ENCODE data around the gene RAC3. TPM values are rescaled to one million over a fixed set of nuclear protein-coding genes. Genes with fewer than 3 reads are reported as not detected.

Gene RAC3
- total RNA-seq, 2 experiments from 2014 or later = 15.1 to 24.4 TPM

- Histone ChIP-seq H3K36me3 (ENCODE audit: insufficient read depth, low read length) (no peaks in the 10 kb centered on the region), H3K27ac (ENCODE audit: low read depth, low read length, poor library complexity, severe bottlenecking) (no peak overlapping the region), H2AFZ (ENCODE audit: low read length) (no peak overlapping the region), H3K79me2 (ENCODE audit: insufficient read depth, low read depth, low read length) (peaks cover 8% of the 10 kb centered on the region; the same call in 1 of the 2 replicates), H3K4me1 (ENCODE audit: insufficient read depth, low read length, poor library complexity, severe bottlenecking) (peaks cover 19% of the 10 kb centered on the region), H3K4me2 (ENCODE audit: low read length) (no peak overlapping the region), H3K9me2 (ENCODE audit: insufficient read depth, low read length) (no peaks in the 10 kb centered on the region), H3K9me3 (ENCODE audit: low read length) (no peaks in the 10 kb centered on the region), H3K4me3 (ENCODE audit: low read depth, low read length, poor library complexity, severe bottlenecking) (no peak overlapping the region), H4K20me1 (ENCODE audit: insufficient read depth, low read length) (no peaks in the 10 kb centered on the region)
- BruUV-seq (replicated peaks) = TSS peak; percentile 72
- intact Hi-C loops (cut with micrococcal nuclease; ENCODE audit: unreplicated experiment) = no loop called here
- no peak for TF ChIP-seq EZH2phosphoT487 (IDR thresholded peaks at IDR 0.05; ENCODE audit: borderline replicate concordance, low read depth, low read length)
- TF ChIP-seq CTCF (conservative IDR thresholded peaks at IDR 0.05; ENCODE audit: low read length) = no peak
- CTCF ChIA-PET (ENCODE audit: unreplicated experiment) = no interaction called here
- POLR2A ChIA-PET = interaction anchor here (1.5 kb wide), 1 partner anchor 11 kb away, joined by 4 read pairs; the partner anchor contains the start of gene DCXR
- DNase-seq (ENCODE audit: low spot score) = no peak
Measured at GRCh38 chr17:82047914-82048570, 16.6 kb downstream of the RAC3 start.

- H3K4me1 ChIP-seq (ENCODE audit: insufficient read depth, low read length, poor library complexity, severe bottlenecking) = peaks cover 21% of the 10 kb centered on the region
- TF ChIP-seq EZH2phosphoT487 (IDR thresholded peaks at IDR 0.05; ENCODE audit: borderline replicate concordance, low read depth, low read length) (no peak), CTCF (conservative IDR thresholded peaks at IDR 0.05; ENCODE audit: low read length) (no peak)
- CTCF ChIA-PET (ENCODE audit: unreplicated experiment) = no interaction called here
- intact Hi-C loops (cut with micrococcal nuclease; ENCODE audit: unreplicated experiment) = no loop called here
- H2AFZ ChIP-seq (ENCODE audit: low read length) = no peak overlapping the region
- H3K36me3 ChIP-seq (ENCODE audit: insufficient read depth, low read length) = 0 out of 2 replicates have a peak, but pooled peaks cover 4% of the 10 kb centered on the region
- no peak overlapping the region for H3K27ac ChIP-seq (ENCODE audit: low read depth, low read length, poor library complexity, severe bottlenecking)
- no TSS peak for BruUV-seq (replicated peaks)
- DNase-seq (ENCODE audit: low spot score) = no peak
- no peak overlapping the region for H3K4me3 ChIP-seq (ENCODE audit: low read depth, low read length, poor library complexity, severe bottlenecking)
- peaks cover 8% of the 10 kb centered on the region; the same call in 1 of the 2 replicates for H3K79me2 ChIP-seq (ENCODE audit: insufficient read depth, low read depth, low read length)
- H3K9me3 ChIP-seq (ENCODE audit: low read length) = no peaks in the 10 kb centered on the region
- POLR2A ChIA-PET = no interaction called here
- H3K9me2 ChIP-seq (ENCODE audit: insufficient read depth, low read length) = no peaks in the 10 kb centered on the region
- no peaks in the 10 kb centered on the region for H4K20me1 ChIP-seq (ENCODE audit: insufficient read depth, low read length)
- no peak overlapping the region for H3K4me2 ChIP-seq (ENCODE audit: low read length)
Measured at GRCh38 chr17:82048571-82048971, 17.1 kb downstream of the RAC3 start.

GRCh38 chr17:82049106-82049505, 17.6 kb downstream of the RAC3 start:
- Histone ChIP-seq H3K4me1 (ENCODE audit: insufficient read depth, low read length, poor library complexity, severe bottlenecking) (peaks cover 21% of the 10 kb centered on the region), H3K36me3 (ENCODE audit: insufficient read depth, low read length) (peaks cover 9% of the 10 kb centered on the region; the same call in 1 of the 2 replicates), H3K27ac (ENCODE audit: low read depth, low read length, poor library complexity, severe bottlenecking) (no peak overlapping the region), H3K9me3 (ENCODE audit: low read length) (no peaks in the 10 kb centered on the region), H2AFZ (ENCODE audit: low read length) (no peak overlapping the region), H3K79me2 (ENCODE audit: insufficient read depth, low read depth, low read length) (peaks cover 8% of the 10 kb centered on the region; the same call in 1 of the 2 replicates), H3K9me2 (ENCODE audit: insufficient read depth, low read length) (no peaks in the 10 kb centered on the region), H4K20me1 (ENCODE audit: insufficient read depth, low read length) (no peaks in the 10 kb centered on the region), H3K4me3 (ENCODE audit: low read depth, low read length, poor library complexity, severe bottlenecking) (no peak overlapping the region), H3K4me2 (ENCODE audit: low read length) (no peak overlapping the region)
- BruUV-seq (replicated peaks) = no TSS peak
- TF ChIP-seq CTCF (conservative IDR thresholded peaks at IDR 0.05; ENCODE audit: low read length) = no peak
- no peak for TF ChIP-seq EZH2phosphoT487 (IDR thresholded peaks at IDR 0.05; ENCODE audit: borderline replicate concordance, low read depth, low read length)
- POLR2A ChIA-PET = interaction anchor here (1.0 kb wide), 1 partner anchor 11 kb away, joined by 3 read pairs; the partner anchor contains the start of gene DCXR
- CTCF ChIA-PET (ENCODE audit: unreplicated experiment) = interaction anchor here (0.6 to 0.8 kb wide), 2 partner anchors 11 to 13 kb away, joined by 3 read pairs; partner anchors contain the start of gene DCXR
- intact Hi-C loops (cut with micrococcal nuclease; ENCODE audit: unreplicated experiment) = no loop called here
- DNase-seq (ENCODE audit: low spot score) = no peak

Data from OCI-LY7 (cell line).